Measurements from ENCODE around the gene RFESD.

GRCh38 chr5:95610546-95610945, 36.0 kb upstream of the RFESD start:
- TF ChIP-seq MXD1 (CRISPR knock-in tag; IDR thresholded peaks at IDR 0.05) (no peak), CHD4 (IDR thresholded peaks at IDR 0.05; ENCODE audit: borderline replicate concordance, low read length) (no peak), ZNF644 (CRISPR knock-in tag; IDR thresholded peaks at IDR 0.05; ENCODE audit: low read depth) (no peak), POLR2A (IDR thresholded peaks at IDR 0.05; ENCODE audit: insufficient read depth in 1 of 2, low read depth in 2 of 2, low read length in 2 of 2) (no peak), CTCF (CRISPR knock-in tag; IDR thresholded peaks at IDR 0.05) (no peak), MAX (IDR thresholded peaks at IDR 0.05) (no peak), SRSF4 (IDR thresholded peaks at IDR 0.05; ENCODE audit: low read depth, low read length, poor library complexity, severe bottlenecking) (no peak), CBX2 (IDR thresholded peaks at IDR 0.05; ENCODE audit: low read depth, low read length) (no peak), CBX2 (CRISPR knock-in tag; IDR thresholded peaks at IDR 0.05; ENCODE audit: low read depth) (no peak), KDM4B (CRISPR knock-in tag; IDR thresholded peaks at IDR 0.05) (no peak), MBNL3 (CRISPR knock-in tag; conservative IDR thresholded peaks at IDR 0.05) (no peak)
